Activated CD4-positive, alpha-beta T cell treated with anti-CD3 and anti-CD28 coated beads, Interleukin-2, amount 50 U/mL, for 4 hours (primary cell): ENCODE data around the gene HIP1R.
"Not testable (repeated sequence)": the region's sequence is repeated elsewhere in the genome, so short reads cannot be mapped to it uniquely, and the experiment has no call there.

ENCODE experiments used
- DNase-seq, 2 experiments: peaks; one replicate each; pipeline ENCODE4 v3.0.0-alpha.2; 2020

The HIP1R gene, protein sequence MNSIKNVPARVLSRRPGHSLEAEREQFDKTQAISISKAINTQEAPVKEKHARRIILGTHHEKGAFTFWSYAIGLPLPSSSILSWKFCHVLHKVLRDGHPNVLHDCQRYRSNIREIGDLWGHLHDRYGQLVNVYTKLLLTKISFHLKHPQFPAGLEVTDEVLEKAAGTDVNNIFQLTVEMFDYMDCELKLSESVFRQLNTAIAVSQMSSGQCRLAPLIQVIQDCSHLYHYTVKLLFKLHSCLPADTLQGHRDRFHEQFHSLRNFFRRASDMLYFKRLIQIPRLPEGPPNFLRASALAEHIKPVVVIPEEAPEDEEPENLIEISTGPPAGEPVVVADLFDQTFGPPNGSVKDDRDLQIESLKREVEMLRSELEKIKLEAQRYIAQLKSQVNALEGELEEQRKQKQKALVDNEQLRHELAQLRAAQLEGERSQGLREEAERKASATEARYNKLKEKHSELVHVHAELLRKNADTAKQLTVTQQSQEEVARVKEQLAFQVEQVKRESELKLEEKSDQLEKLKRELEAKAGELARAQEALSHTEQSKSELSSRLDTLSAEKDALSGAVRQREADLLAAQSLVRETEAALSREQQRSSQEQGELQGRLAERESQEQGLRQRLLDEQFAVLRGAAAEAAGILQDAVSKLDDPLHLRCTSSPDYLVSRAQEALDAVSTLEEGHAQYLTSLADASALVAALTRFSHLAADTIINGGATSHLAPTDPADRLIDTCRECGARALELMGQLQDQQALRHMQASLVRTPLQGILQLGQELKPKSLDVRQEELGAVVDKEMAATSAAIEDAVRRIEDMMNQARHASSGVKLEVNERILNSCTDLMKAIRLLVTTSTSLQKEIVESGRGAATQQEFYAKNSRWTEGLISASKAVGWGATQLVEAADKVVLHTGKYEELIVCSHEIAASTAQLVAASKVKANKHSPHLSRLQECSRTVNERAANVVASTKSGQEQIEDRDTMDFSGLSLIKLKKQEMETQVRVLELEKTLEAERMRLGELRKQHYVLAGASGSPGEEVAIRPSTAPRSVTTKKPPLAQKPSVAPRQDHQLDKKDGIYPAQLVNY

DNA sequence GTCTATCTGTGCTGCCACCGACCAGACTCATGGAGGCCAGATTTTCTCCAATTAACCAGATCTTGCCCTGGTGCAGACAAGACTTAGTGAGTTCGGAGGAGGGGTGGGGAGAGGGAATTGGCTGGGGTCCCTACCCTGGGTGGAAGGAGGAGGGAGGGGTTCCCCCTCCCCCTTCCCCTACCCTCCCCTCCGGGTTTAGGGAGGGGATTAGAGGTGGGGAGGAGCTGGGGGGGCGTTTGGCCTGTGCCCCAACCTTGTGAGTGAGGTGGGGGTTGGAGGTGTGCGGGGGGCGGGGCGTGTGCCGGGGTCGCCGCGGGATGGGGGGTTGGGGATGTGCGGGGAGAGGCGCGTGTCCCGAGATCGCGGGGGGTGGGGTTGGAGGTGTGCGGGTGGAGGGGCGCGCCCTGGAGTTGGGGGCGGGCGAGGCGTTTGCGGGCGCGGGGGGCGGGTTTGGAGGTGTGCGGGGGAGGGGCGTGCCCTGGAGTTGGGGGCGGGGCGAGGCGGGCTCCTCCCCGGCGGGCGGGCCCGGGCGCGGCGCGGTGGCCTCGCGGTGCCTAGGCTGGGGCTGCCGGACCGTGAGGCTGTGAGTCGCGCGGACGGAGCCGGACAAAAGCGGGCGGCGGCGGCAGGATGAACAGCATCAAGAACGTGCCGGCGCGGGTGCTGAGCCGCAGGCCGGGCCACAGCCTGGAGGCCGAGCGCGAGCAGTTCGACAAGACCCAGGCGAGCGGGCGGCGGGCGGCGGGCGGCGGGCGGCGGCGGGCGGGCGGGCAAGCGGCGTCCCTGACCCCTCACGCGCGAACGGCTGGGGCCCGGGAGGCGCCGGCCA is at the start of gene HIP1R:
Gene HIP1R, plus strand, starts transcription at position 537 of the 829 bp plus-strand sequence. Its CDS starts 94 bp downstream, at position 631.
- DNase-seq = peak; percentile 44 to 55

DNA sequence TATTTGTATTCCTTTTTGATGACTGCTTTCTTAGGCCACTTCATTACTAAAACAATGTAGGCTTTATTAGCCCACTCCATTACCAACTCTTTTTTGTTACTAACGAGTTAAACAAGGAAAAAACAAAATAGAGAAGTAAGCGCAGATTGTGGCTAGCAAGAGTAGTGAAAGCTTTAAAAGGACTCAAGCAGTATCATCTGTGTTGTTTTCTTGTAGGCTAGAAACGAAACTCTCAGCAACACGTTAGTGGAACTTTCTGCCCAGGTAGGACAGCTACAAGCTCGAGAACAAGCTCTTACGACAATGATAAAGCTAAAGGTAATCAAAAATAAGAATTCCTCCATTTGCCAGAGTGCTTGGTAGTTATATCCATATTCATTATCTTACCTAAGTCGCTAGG is 49.8 kb upstream of the HIP1R start:
- DNase-seq = no peak

DNA sequence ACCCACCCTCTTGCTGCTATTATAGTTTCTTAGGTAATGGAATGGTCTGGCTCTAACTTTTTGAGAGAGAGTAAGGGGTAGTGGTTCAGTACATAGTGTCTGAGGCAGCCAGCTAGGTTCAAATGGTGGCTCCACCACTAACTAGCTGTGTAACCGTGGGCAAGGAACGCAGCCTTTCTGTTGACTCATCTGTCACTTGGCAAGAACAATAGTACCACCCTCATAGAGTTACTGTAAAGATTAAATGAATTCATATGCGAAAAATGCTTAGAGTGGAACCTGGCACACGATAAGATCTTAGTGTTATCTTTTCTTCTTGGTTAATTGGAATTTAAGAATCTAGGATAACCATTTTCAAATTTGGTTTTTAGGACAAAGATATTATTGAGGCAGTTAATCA is 46.9 kb upstream of the HIP1R start:
- DNase-seq = no peak

DNA sequence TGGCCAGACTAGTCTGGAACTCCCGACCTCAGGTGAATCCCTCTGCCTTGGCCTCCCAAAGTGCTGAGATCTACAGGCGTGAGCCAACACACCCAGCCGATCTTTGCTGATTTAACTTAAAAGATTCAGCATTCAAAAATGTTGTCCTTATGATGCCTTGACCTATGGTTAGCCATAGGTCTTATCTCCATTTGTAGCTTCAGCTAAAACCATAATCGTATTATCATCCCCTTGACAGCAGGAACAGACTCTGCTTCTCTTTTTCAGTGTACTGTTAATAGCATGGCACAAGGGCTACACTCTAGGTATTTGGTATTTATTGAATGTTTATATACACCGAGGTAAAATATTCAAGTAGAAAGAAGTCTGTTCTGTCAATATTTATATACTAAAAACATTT is 45.6 kb upstream of the HIP1R start:
- no peak for DNase-seq

DNA sequence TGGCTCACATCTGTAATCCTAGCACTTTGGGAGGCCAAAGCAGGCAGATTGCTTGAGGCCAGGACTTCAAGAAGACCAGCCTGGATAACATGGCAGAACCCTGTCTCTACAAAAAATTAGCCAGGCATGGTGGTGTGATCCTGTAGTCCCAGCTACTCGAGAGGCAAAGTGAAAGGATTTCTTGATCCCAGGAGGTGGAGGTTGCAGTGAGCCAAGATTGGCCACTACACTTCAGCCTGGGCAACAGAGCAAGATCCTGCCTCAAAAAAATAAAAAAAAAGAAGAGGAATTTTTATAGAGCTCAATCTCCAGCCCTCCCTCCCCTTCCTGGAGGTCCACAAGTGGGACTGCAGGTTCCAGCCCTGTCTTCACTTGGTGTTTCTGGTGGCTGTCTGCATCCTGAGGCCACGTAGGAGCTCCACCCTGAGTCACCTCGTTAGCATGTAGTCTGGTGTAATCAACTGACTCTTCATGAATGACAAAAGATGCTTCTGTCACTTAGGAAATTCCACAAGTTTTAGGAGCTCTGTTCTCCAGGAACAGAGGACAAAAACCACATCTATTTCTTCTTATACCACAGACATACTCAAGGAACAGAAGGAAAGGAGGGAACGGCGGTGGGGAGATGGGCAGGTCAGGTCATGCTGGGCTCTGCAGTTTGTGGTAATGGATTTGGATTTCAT is 44.7 kb upstream of the HIP1R start:
- DNase-seq = no peak

DNA sequence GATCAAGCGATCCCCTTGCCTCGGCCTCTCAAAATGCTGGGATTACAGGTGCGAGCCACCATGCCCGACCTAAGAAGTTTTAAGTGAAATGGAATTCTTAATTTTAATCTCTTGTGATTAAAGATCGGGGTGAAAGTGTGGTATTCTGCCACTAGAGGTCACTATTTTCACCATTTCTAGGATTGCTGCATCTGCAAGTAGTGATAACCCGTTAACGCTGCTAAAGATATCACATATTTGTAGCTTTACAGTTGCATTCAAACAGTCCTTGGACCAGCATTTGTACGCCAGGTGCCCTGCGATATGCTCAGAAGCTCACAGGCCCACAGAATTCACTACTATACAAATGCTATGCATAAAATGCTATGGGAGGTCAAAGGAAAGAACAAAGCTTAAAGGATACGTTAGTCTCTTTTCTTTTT is 41.6 kb upstream of the HIP1R start:
- DNase-seq = no peak

DNA sequence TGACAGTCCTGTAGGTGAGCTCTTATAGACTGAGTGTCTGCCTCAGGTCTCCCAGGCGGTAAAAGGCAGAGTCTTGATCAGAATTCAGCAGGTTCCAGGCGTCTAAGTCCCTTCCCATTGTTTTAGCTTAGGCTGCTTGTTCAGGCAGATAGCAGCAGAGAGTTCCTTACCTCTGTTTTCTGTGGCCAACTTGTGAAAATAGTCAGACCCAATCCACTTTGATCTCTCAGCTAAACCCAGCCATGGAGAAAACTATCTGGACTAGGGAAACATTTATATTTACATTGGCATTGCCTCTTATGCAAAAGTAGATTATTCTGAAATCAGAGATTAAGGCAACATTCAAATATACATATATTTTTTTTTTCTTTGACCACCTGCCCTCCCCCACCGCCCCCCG is 39.5 kb upstream of the HIP1R start:
- no peak for DNase-seq

DNA sequence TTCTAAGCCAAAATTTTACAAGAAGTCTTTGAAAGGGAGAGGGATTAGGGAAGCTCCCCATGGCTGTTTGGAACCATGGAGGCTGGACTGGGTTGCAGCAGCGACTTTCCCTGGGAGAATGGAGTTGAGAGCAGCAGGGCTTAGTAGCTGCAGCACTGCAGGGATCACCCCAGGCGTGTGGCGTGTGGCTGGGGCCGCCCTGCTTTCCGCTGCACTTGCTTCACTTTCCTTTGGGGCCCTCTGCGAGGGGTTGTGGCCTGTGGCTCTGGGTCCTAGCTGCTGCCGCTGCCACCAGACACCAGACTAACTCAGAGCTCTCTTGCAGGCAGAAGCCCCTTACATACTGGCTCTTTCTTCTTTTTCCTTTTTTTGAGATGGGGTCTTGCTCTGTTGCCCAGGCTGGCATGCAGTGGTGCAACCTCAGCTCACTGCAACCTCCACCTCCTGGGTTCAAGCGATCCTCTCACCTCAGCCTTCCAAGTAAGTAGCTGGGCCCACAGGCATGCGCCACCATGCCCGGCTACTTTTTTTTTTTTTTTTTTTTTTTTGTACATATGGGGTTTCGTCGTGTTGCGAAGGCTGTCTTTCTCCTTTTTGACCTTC is 35.5 kb upstream of the HIP1R start:
- DNase-seq = no peak

DNA sequence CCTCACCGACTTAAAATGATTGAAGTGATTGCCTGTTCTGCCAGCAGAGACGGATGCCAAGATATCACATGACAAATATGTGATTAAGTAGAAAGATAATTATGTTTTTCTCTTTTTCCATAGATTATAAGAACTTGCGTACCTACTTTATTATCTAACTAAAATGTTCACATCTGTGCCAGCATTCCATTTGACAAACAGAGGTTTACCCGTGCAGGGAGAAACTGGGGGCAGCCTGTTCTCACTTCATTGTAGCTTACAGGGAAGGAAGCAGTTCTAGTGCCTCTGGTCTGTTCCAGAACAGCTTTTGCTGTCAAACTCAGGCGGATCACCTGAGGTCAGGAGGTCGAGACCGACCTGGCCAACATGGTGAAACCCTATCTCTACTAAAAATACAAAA is 31.3 kb upstream of the HIP1R start:
- DNase-seq = no peak

DNA sequence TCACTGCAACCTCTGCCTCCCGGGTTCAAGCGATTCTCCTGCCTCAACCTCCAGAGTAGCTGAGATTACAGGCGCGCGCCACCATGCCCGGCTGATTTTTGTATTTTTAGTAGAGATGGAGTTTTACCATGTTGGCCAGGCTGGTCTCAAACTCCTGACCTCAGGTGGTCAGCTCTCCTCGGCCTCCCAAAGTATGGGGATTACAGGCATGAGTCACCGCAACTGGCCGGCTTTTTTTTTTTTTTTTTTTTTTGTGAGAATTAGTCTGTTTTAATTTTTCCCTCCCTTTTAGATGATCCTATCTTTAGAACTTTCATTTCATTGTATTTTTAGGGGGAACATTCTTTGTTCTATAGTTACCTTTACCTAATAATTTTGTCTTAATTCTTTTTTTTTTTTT is 30.3 kb upstream of the HIP1R start:
- DNase-seq = not testable (repeated sequence)

DNA sequence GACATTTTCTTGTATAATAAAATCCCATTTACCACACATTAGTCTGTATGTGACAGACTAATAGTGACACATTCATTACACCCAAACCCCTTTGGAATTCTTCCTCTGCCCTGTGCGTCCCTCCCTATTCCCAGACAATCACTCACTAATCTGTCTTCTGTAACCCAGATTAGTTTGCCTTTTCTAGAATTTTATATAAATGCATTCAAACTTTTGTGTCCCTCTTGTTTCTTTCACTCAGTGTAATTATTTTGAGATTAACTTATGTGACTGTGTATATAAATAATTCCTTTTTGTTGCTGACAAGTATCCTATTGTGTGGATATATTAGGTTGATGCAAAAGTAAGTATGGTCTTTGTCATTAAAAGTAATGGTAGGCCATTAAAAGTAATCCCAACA is 27.6 kb upstream of the HIP1R start:
- DNase-seq = no peak

DNA sequence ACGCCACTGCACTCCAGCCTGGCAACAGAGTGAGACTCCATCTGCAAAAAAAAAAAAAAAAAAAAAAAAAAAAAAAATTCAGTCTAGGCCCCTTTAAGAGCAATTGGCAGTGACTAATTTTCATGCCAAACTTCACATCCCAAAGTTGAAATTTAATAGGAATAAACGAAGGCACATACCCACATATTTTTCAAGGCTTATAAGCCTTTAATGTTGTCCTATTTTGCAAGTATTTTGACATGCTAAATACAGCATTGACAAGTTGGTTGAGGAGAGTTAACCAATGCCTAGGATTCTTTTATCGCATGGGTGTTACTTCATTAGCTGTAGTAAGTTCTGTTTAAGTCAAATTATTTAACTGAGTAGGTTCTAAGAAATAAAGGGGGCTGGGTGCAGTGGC is 23.5 kb upstream of the HIP1R start:
- no peak for DNase-seq

DNA sequence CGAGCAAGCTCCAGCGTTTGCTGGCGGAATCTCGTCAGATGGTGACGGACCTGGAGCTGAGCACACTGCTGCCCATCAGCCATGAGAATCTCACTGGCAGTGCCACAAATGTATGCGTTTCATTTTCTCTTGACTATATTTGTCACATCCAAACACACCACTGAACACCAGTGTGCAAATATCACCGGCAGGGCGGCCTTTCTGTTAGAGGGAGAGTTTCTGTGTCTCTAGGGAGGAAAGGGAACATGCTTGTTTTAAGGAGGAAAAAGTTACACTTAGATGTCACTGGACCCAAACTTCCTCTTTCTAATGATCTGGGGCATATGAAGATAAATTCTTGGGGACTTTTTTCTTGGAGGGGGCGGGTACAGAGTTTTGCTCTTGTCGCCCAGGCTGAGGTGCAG is 21.9 kb upstream of the HIP1R start:
- DNase-seq = no peak

DNA sequence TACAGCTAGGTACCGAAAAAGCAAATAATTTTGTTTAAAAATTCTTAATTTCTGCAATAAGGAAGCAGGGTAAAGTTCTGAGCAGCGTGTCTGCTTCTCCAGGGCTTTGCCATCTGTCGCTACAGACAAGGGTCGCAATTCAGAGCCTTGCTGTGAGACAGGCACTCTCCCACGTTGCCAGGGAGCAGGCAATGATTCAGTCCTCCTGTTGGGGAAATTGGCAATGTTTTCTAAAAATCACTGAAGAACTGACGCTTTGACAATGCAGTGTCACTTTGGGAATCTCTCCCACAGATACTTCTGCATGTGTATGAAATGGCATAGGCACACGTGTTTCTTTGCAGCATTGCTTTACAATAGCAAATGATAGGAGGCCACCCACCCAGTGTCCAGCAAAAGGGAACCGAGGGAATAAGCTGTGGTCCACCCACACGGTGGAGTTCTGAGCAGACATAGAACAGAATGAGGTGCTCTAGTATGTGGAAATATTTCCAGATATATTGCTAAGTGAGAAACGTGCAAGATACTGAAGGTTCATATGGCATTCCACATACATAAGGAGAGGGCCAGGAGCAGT is 16.0 kb upstream of the HIP1R start:
- no peak for DNase-seq

DNA sequence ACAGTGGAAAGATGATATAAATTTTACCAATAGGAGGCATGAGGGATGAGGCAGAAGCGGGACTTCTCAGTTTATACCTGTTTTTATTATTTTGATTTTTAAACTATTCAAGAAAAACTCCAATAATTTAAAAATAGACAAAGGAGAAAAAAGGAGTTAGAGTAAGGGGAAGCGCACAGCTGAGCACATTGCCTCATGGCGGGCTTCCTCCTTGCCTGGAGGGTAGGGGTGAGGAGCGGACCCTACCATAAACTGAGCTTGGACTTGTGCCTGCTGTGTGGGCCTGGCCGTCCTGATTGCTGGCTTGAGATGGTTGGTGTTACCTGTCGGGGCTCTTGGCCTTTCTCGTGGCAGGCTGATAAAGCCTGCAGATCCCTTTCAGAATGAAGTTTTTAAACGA is 15.1 kb upstream of the HIP1R start:
- DNase-seq = no peak

DNA sequence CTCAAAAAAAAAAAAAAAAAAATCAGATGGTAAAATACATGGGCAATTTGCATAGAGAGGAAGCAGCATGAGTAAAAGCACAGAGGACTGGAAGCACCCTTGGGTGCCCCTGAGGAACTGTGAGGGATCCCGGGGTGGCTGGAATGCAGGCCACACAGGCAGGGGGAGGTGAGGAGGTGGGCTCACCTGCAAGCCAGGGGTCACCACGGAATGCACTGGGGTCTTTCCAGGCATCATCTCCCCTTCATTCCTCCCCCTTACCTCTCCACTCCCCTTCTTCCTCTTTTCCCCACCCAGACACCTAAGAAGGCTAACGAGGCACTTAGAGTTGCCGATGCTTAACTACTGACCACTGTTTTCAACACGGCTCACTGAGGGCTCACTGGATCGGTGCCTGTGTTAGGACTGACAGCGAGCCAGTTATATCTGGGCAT is 14.4 kb upstream of the HIP1R start:
- no peak for DNase-seq

DNA sequence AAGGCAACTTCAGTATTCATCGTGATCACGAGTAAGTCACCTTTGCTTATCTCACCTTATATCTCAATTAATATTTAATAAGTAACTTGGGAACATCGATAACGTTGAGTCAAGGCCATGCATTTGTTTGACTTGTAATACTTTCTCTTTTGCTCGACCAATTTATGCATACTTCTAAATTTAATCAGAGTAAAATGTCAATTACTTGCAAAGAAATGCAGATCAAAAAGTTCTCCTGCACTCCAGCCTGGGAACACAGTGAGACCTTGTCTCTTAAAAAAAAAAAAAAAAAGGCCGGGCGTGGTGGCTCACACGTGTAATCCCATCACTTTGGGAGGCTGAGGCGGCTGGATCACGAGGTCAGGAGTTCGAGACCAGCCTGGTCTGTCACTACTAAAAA is 11.8 kb upstream of the HIP1R start:
- no peak for DNase-seq

DNA sequence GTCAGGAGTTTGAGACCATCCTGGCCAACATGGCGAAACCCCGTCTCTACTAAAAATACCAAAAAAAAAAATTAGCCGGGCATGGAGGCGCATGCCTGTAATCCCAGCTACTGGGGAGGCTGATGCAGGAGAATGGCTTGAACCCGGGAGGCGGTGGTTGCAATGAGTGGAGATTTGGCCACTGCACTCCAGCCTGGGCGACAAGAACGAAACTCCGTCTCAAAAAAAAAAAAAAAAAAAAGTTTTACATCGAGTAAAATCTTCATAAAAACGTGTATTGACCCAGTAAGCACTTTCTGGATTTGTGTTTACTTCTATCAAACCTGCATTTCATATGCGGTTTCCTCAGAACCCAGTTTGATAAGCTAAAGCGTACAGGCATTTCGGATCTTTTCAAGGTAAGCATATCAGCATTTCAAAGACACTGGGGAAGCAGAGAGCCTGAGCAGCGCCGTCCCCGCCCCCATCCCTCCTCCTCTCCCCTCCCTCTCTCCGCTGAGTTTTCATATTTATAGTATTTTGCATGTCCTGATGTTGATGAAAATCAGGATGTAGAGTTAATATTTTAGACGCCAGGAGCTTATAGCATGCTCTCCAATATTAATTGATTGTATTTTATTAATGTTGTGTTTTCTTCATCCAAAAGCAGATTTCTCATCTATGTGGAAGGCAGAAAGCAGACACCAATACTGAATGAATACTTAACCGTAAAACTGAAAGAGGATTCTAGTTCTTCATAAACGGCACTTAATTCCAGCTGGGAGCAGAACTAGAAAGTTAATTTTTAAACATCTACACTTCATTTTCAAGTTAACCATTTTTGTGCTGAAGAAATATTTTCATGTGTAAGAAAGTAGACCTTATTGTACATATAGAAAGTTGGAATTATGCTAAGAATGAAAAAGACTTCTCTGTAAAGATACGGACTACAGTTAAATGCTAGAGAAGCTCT is 9.2 kb upstream of the HIP1R start:
- no peak for DNase-seq

DNA sequence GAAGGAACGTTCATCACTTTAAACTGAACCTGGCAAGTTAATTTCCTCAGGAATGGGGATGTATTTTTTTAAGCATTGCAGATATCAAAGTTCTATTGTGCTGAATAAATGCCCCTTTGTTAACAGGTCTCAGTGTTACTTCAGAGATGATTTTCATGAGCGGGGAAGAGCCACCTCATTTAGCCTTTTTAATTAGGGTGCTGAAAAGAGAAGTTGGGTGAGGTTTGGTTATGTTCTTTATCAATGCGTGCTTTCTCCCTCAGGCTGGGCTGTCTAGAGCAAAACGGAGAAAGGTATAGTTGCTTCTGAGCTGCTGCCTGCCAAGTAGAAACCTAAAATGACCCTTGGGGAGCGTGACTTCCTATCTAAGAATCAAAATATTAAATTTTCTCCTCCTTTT is 8.0 kb upstream of the HIP1R start:
- DNase-seq = no peak
